Brain microvascular endothelial cell (primary cell): ENCODE measurements around the gene MTG2.

Source experiments
- DNase-seq: peaks from one replicate; pipeline ENCODE4 v3.0.0-alpha.2; 2020
- H3K27ac ChIP-seq: fragments of 250-450 bp; sonication (Bioruptor Pico); 2 replicates; pipeline ENCODE4 v1.5.1; 2020; ENCODE audit warnings: mild to moderate bottlenecking, moderate library complexity
- H3K27me3 ChIP-seq: fragments of 250-450 bp; sonication (Bioruptor Pico); replicated peaks from 2 replicates; pipeline ENCODE4 v1.5.1; 2020; ENCODE audit warnings: mild to moderate bottlenecking
- H3K36me3 ChIP-seq: fragments of 250-450 bp; sonication (Bioruptor Pico); replicated peaks from 2 replicates; pipeline ENCODE4 v1.5.1; 2020; ENCODE audit warnings: mild to moderate bottlenecking
- H3K4me3 ChIP-seq: 2 replicates; pipeline ENCODE4 v1.5.1; 2011; ENCODE audit warnings: low read depth, mild to moderate bottlenecking, control low read depth, low read length, moderate library complexity
- in situ Hi-C: cut with HindIII; loops from 2 replicates; pipeline ENCODE4 v1.10.0; 2017; ENCODE audit warnings: low sequenced_read_pairs, low pct_ligation_motif_present
- TF ChIP-seq, protein P1 (sequence below): IDR thresholded peaks from 2 replicates; pipeline ENCODE4 v1.5.1; 2011; ENCODE audit warnings: low read depth, mild to moderate bottlenecking, moderate library complexity, low read length, control low read depth, inconsistent platforms; ENCODE audit errors: missing control alignments

The MTG2 gene

GRCh38 chr20:62219101-62219991, 36.5 kb downstream of the MTG2 start:
- in situ Hi-C loops: no loop called here
- Histone ChIP-seq H3K27ac (no peak overlapping the region), H3K27me3 (peaks cover 47% of the 10 kb centered on the region), H3K36me3 (no peaks in the 10 kb centered on the region), H3K4me3 (no peak overlapping the region)
- no peak for DNase-seq
- TF ChIP-seq, protein P1, sequence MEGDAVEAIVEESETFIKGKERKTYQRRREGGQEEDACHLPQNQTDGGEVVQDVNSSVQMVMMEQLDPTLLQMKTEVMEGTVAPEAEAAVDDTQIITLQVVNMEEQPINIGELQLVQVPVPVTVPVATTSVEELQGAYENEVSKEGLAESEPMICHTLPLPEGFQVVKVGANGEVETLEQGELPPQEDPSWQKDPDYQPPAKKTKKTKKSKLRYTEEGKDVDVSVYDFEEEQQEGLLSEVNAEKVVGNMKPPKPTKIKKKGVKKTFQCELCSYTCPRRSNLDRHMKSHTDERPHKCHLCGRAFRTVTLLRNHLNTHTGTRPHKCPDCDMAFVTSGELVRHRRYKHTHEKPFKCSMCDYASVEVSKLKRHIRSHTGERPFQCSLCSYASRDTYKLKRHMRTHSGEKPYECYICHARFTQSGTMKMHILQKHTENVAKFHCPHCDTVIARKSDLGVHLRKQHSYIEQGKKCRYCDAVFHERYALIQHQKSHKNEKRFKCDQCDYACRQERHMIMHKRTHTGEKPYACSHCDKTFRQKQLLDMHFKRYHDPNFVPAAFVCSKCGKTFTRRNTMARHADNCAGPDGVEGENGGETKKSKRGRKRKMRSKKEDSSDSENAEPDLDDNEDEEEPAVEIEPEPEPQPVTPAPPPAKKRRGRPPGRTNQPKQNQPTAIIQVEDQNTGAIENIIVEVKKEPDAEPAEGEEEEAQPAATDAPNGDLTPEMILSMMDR: no peak

DNA sequence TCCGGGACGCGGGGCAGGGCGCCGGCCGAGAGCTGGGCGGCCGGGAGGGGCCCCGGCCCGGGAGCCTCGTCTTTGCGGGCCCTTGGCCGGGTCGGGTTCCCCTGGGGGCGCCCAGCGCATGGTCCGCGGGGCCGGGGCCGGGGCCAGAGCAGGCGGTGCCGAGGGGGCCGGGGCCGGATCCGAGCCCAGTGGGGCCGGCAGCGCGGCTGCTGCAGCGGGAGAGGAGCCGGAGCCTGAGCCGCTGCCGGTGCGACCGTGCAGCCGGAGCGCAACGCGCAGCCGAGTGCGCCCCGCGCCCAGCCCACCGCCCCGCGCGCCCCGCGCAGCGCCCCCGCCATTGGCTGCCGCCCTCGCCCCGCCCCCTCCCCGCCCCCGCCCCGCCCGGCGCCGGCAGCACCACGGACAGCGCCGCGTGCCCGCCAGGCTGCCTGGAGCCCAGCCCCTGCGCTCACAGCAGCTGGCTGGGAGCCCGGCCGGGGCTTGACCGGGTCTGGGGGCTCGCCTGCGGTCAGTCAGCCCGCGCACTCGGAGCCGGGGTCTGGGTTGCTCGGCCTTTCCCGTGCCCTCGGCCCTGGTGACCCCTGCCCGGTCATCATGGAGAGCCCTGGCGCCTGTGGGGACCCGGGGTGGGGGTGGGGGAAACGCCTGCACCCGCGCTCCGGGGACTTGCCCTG, 37.3 kb downstream of the MTG2 start, which contains the start of gene HRH3:
HRH3 (minus strand) TSS at position 287 of the 674 bp plus-strand sequence. CDS start 308 bp downstream, outside the sequence.
- DNase-seq: no peak
- TF ChIP-seq, protein P1: no peak
- Histone ChIP-seq H3K27me3 (peaks cover 47% of the 10 kb centered on the region), H3K27ac (no peak within 1 kb of the TSS), H3K4me3 (no peak within 1 kb of the TSS), H3K36me3 (no peaks in the 10 kb centered on the region)
- in situ Hi-C loops: no loop called here

DNA sequence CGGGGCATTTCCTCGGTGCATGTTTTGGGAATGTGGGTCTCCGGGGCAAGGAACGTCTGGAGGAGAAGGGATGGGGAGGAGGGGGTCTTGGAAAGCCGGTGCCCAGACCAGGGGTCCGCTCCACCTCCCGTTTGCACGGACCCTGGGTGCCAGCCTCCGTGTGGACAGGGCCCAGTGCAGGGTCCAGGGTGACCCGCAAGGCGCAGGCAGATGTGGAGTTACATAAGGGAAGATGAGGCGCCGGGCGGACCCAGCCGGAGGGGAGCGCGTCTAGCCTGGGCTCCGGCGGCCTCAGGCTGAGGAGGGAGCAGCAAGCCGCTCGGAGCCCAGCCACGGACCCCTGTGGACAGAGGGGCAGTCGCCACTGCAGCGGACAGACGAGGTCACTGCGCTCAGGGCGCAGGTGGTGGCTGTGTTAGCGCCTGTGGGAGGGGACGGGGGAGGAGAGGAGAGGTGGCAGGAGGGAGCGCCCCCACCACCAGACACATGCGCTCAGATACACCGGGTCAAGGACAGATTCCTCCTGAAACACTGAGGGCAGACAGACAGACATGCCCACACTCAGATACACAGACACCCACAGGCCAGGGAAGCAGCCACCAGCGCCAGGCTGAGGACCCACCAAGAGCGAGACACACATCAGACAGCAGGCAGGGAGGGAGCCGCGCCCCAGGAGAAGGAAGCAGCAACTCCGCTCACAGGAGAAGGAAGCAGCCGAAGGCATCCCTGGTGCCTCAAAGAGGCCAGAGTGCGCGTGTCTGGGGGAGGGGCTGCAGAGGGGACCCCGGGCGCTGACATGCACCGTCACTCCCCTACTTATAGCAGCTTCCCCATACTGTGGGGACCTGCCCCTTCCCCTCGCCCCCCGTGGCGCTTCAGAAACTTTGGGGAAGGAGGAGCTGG, 38.1 kb downstream of the MTG2 start:
- in situ Hi-C loops: no loop called here
- no peaks in the 10 kb centered on the region for H3K36me3 ChIP-seq
- TF ChIP-seq, protein P1: no peak
- H3K4me3 ChIP-seq: no peak overlapping the region
- H3K27ac ChIP-seq: no peak overlapping the region
- no peak for DNase-seq
- H3K27me3 ChIP-seq: peaks cover 47% of the 10 kb centered on the region

- in situ Hi-C loops: no loop called here
- Histone ChIP-seq H3K27ac (no peak overlapping the region), H3K36me3 (no peaks in the 10 kb centered on the region), H3K27me3 (peaks cover 48% of the 10 kb centered on the region), H3K4me3 (no peak overlapping the region)
- TF ChIP-seq, protein P1: no peak
- DNase-seq: no peak
These were observed 39.5 kb downstream of the MTG2 start for GRCh38 chr20:62222266-62222850.

DNA sequence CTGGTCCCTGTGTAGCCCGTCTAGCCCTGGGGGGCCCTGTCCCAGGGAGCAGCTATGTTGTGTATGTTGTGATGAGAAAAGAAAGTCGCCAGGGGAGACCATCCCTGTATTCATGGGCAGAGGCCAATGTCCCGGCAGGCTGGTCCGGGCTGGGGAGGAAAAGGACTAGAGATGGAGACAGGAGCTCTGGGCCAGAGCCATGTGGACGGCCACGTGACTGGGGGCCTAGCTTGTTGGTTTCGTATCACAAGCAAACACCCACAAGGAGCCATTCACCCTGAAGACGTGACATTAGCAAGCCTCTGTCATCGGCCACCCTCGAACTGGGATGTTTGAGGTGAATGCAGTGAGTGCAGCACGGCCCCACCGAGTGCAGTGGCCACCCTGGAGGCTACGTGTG, 40.1 kb downstream of the MTG2 start:
- Histone ChIP-seq H3K36me3 (no peaks in the 10 kb centered on the region), H3K27me3 (peaks cover 43% of the 10 kb centered on the region), H3K27ac (no peak overlapping the region), H3K4me3 (no peak overlapping the region)
- in situ Hi-C loops: no loop called here
- no peak for DNase-seq
- TF ChIP-seq, protein P1: no peak
